Stomach smooth muscle (tissue), 2 donors: ENCODE measurements around the gene BTBD6.
A peak's percentile ranks its signal among the peaks of the same experiment; 100 is the strongest.
"Not testable (repeated sequence)": the region's sequence is repeated elsewhere in the genome, so short reads cannot be mapped to it uniquely, and the experiment has no call there.

Experiments
- H3K27ac ChIP-seq: one replicate; pipeline ENCODE4 v1.7.0; 2013; ENCODE audit warnings: mild to moderate bottlenecking, low read length, inconsistent platforms
- H3K27me3 ChIP-seq, 2 donors: one replicate each; pipeline ENCODE4 v1.7.0; 2013; ENCODE audit warnings: low read length in 2 of 2; ENCODE audit not compliant: insufficient read depth in 2 of 2, control insufficient read depth in 1 of 2
- H3K36me3 ChIP-seq, 2 donors: one replicate each; pipeline ENCODE4 v1.7.0; 2013; ENCODE audit warnings: low read length in 2 of 2; ENCODE audit not compliant: control insufficient read depth in 2 of 2, insufficient read depth in 2 of 2
- H3K4me1 ChIP-seq: one replicate; pipeline ENCODE4 v1.7.0; 2013; ENCODE audit warnings: low read length; ENCODE audit not compliant: control insufficient read depth, insufficient read depth
- H3K4me3 ChIP-seq, 2 donors: one replicate each; pipeline ENCODE4 v1.7.0; 2013; ENCODE audit warnings: low read length in 2 of 2
- H3K9ac ChIP-seq, 2 donors: one replicate each; pipeline ENCODE4 v1.7.0; 2013; ENCODE audit warnings: low read length in 2 of 2, mild to moderate bottlenecking in 1 of 2
- H3K9me3 ChIP-seq, 2 donors: one replicate each; pipeline ENCODE4 v1.7.0; 2013; ENCODE audit warnings: low read length in 2 of 2; ENCODE audit not compliant: control insufficient read depth in 2 of 2
- donor health status: healthy.
- donor health status: Pancreatic carcinoma.

The BTBD6 gene

DNA sequence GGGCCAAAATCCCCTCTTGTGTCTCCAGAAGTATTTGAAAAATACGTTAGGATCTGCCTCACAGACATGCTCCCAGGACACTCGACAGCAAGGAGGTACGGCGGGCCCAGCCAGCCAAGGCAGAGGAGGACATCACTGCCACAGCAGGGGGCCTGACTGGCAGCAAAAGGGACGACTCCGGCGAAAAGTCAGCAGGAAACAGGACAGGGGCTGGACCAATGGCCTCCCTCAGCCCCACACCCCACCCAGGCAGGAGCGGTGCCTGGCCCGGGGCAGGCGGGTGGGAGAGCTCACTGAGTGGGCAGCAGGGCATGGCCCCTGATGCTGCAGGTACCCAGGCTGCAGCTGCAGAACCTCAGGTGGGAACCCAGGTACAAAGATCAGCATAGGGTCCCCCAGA lies 34.7 kb downstream of the BTBD6 start:
- H3K4me1 ChIP-seq: peaks cover 20% of the 10 kb centered on the region
- H3K36me3 ChIP-seq: peaks cover 0 to 7% of the 10 kb centered on the region in 2 donors
- H3K9me3 ChIP-seq: no peaks in the 10 kb centered on the region
- H3K9ac ChIP-seq: no peak overlapping the region
- no peak overlapping the region for H3K27ac ChIP-seq
- H3K4me3 ChIP-seq: no peak overlapping the region
- H3K27me3 ChIP-seq: no peaks in the 10 kb centered on the region

DNA sequence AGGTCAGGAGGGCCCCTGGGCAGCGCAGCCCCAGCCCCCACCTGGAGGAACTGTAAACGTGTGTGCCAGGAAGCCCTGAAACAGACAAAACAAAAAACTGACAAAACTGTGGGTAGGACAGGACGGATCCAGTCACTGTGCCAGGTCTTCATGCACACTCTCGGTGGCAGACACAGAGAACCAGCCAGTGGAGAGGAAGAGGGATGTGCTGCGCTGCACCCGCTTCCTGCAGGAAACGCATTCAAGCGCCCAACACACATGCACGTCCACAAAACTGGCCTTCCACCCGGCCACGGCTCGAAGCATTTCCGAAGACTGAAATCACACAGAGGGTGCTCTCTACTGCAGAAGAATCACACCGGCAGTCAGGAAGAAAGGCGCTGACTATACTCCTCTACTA lies 35.6 kb downstream of the BTBD6 start:
- H3K4me3 ChIP-seq: no peak overlapping the region
- H3K9ac ChIP-seq: no peak overlapping the region
- H3K27ac ChIP-seq: no peak overlapping the region
- H3K36me3 ChIP-seq: peaks cover 0 to 7% of the 10 kb centered on the region in 2 donors
- H3K27me3 ChIP-seq: no peaks in the 10 kb centered on the region
- no peaks in the 10 kb centered on the region for H3K9me3 ChIP-seq
- H3K4me1 ChIP-seq: peaks cover 20% of the 10 kb centered on the region

DNA sequence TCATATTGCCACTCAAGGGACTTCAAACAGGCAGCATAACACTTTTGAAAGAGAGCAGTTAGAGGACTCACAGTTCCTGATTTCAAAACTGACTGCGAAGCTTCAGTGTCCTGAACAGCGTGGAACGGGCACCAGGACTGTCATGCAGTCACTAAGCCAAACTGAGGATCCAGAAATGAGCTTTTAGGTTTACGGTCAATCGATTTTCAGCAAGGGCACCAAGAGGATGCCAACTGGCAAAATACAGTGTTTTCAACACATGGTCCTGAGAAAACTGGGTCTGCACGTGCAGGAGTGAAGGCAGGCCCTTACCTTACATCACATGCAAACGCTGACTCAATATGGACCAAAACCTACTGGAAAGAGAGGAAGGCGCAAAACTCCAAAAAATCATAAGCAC lies 36.8 kb downstream of the BTBD6 start:
- Histone ChIP-seq H3K27me3 (no peaks in the 10 kb centered on the region), H3K9me3 (no peaks in the 10 kb centered on the region), H3K36me3 (peaks cover 0 to 7% of the 10 kb centered on the region in 2 donors), H3K4me1 (peaks cover 20% of the 10 kb centered on the region), H3K9ac (no peak overlapping the region), H3K4me3 (no peak overlapping the region), H3K27ac (no peak overlapping the region)

DNA sequence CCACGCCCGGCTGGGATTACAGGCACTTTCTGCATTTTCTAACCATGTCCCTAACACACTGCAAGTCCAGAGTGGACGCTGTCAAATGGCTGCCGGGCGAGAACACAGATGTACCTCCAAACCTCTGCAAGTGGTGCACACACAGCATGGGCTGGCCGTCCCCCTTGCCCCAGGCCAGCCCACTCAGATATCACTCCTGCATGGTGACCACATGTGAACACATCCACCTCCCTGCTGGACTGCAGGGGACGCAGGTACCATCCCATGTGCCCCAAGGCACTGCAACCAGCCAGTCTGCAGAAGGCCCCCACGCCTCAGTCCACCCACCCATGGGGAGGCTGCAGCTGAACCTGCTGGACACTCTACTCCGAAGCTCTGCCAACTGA lies 38.4 kb downstream of the BTBD6 start:
- peaks cover 0 to 7% of the 10 kb centered on the region in 2 donors for H3K36me3 ChIP-seq
- H3K4me1 ChIP-seq: peaks cover 15% of the 10 kb centered on the region
- no peak overlapping the region for H3K27ac ChIP-seq
- H3K27me3 ChIP-seq: no peaks in the 10 kb centered on the region
- no peak overlapping the region for H3K4me3 ChIP-seq
- no peaks in the 10 kb centered on the region for H3K9me3 ChIP-seq
- H3K9ac ChIP-seq: no peak overlapping the region

DNA sequence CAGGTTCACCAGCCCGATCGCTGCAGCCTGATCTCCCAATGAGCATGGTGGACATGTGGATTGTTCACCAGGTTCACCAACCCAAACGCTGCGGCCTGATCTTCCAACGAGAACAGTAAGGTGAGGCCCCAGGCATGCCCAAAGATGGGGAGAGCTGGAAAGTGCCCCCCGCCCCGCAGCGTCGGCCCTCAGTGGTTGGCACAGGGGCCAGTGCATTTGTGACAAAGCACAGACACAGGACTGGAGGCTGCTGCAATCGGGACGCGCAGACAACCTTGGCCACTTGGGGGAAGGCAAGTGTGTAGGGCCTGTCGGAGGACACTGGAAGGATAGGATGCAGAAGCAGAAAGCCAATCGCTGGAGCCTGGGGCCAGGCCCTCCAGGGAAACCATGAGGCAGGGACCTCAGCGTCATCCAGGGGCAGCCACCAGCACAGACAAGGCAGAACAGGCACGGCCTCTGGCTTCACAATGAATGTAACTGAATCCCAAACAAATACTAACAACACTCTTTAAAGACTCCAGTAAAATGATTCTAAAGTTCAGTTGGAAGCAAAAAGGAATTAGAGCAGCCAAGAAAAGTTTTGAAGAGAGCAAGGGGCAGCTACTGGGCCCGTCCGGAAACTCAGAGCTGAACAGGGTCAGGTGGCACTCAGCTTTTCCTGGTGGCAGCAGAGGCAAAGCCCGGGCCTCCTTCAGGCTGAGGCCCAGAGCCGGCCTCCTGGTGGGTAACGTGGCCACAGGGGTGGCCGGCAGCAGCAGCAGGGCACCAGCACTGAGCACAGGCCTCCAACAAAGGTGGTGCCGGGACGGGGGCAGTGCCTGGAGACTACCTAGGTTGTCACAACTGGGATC lies 39.1 kb downstream of the BTBD6 start:
- Histone ChIP-seq H3K9me3 (no peaks in the 10 kb centered on the region), H3K27ac (no peak overlapping the region), H3K27me3 (no peaks in the 10 kb centered on the region), H3K4me3 (no peak overlapping the region), H3K9ac (no peak overlapping the region), H3K4me1 (peaks cover 15% of the 10 kb centered on the region), H3K36me3 (peaks cover 0 to 7% of the 10 kb centered on the region in 2 donors)

DNA sequence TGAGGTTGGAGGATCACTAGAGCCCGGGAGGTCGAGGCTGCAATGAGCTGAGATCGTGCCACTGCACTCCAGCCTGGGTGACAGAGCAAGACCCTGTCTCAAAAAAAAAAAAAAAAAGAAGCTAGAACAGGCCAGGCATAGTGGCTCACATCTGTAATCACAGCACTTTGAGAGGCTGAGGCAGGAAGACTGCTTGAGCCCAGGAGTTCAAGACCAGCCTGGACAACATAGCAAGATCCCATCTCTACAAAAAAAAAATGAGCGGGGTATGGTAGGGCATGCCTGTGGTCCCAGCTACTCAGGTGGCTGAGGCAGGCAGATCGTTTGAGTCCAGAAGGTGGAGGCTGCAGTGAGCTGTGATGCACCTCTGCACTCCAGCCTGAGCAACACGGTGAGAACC lies 40.6 kb downstream of the BTBD6 start:
- not testable (repeated sequence) for H3K9ac ChIP-seq, H3K4me3 ChIP-seq, H3K27ac ChIP-seq, H3K36me3 ChIP-seq, H3K9me3 ChIP-seq, H3K27me3 ChIP-seq
- H3K4me1 ChIP-seq: peaks cover 22% of the 10 kb centered on the region

DNA sequence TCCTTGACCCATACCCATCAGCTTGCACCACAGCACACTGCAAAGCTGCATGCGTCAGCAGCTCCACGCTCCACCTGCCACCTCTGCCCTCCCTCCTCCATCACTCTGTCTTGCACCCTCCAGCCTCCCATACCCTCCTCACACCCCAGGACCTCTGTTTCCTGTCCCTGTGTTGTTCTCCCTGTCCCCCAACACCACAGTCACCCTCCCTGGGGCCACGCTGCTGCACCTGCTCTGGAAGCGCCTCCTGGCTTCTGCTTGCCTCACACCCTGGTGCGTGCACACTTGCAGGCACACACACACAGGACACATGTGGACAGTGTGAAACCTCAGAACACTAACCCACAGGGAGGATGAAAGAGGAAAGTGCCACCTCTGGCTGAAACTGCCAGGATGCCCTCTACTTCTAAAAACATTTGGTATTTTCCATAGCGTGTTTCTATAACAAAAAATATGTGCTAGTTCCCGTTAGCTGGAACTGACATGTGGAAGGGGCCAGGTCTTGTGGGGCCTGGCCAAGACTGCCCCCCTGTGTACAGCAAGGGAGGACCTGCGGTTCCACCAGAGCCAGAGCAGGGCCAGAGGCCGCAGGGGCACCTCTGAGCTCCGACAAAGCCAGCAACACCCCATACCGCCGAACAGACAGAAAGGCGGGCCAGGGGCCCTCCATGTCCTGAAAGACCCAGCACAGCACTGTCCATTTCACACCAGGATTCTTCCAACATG lies 42.5 kb downstream of the BTBD6 start:
- Histone ChIP-seq H3K9ac (no peak overlapping the region), H3K4me1 (peaks cover 31% of the 10 kb centered on the region), H3K27ac (no peak overlapping the region)

DNA sequence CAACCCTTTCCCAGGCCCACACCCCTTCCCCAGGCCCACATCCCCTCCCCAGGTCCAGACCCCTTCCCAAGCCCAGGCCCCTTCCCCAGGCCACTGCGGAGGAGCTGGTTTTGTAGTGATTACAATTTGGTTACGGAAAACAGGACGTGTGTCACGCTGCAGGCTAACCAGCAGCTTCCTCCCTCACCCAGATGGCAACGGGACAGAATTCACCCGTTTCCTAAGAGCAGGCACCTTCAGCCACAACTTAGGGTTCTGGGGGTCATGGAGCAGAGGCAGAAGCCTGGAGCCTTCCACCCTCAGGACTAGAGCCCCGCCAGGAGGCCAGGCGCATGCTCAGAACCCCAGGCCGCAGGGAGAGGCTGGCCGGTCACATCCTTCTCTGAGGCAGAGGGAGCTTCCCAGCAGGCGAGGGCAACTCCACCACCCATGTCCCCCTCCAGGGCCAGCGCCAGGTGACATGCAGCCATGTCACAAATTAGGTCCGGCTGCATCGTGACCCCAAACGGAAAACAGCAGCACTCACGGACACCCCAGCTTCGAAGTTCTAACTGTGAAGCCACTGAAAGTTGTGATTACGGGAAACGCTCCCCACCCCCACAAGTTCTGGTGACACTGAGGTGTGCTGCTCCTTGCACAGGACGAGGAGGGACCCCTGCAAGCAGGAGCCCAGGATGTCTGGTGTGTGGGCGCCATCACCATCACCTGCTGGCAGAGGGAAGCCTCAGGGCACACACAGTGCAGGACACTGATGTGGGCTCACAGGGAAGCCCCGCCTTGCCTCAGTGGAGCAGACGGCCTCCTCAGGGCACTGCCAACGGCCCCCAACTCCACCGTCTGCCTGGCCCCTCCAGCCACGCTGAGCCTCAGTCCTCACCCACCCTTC lies 44.7 kb downstream of the BTBD6 start:
- Histone ChIP-seq H3K27me3 (no peaks in the 10 kb centered on the region), H3K4me3 (no peak overlapping the region), H3K9me3 (no peaks in the 10 kb centered on the region), H3K4me1 (peaks cover 18% of the 10 kb centered on the region), H3K9ac (peak overlapping the region in 1 of 2 donors; percentile 14), H3K36me3 (no peaks in the 10 kb centered on the region), H3K27ac (no peak overlapping the region)

More for the DNA sequence above, 42.5 kb downstream of the BTBD6 start:
- H3K4me3 ChIP-seq: no peak overlapping the region
- no peaks in the 10 kb centered on the region for H3K27me3 ChIP-seq
- no peaks in the 10 kb centered on the region for H3K9me3 ChIP-seq
- peaks cover 0 to 2% of the 10 kb centered on the region in 2 donors for H3K36me3 ChIP-seq

DNA sequence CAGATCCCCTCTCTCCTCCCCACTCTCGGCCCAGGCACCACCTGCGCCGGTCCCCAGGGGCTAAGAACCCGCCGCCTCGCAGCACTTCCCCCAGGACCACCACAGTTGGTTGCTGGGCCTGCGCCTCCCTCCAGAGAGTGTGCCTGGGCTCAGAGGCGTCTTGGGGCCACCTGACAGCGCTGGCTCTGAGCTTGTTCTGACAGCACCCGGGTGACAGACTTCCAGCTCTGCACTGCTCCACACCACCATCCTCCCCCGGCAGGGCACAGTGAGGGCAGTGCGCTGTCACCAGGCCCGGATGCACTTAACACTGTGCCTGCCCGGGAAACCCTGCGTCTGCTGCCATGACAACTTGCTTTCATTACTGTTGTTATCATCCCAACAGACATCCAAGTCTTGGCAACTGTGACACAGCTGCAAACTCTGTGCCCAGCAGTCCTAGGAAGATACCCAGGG lies 45.8 kb downstream of the BTBD6 start:
- H3K4me3 ChIP-seq: no peak overlapping the region
- H3K36me3 ChIP-seq: no peaks in the 10 kb centered on the region
- H3K4me1 ChIP-seq: peaks cover 20% of the 10 kb centered on the region
- no peaks in the 10 kb centered on the region for H3K27me3 ChIP-seq
- H3K27ac ChIP-seq: no peak overlapping the region
- peak overlapping the region; percentile 37 to 60 for H3K9ac ChIP-seq
- no peaks in the 10 kb centered on the region for H3K9me3 ChIP-seq

DNA sequence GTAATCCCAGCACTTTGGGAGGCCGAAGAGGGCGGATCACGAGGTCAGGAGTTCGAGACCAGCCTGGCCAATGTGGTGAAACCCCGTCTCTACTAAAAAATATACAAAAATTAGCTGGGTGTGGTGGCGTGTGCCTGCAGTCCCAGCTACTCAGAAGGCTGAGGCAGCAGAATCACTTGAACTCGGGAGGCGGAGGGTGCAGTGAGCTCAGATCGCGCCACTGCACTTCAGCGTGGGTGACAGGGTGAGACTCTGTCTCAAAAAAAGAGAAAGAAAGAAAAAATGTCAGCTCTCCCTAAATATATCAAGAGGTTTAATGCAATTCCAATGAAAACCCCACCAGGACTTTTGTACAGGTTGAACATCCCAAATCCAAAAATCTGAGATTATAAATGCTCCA lies 49.0 kb downstream of the BTBD6 start:
- H3K9me3 ChIP-seq, H3K9ac ChIP-seq, H3K27me3 ChIP-seq, H3K4me3 ChIP-seq, H3K36me3 ChIP-seq, H3K27ac ChIP-seq: not testable (repeated sequence)
- peaks cover 34% of the 10 kb centered on the region for H3K4me1 ChIP-seq
